Suppressor macrophage (primary cell): ENCODE data around the gene AQP12A.

ENCODE experiments used
- DNase-seq, 4 experiments: peaks; one replicate each; pipeline ENCODE4 v3.0.0-alpha.2; 2020 to 2022

The AQP12A gene

DNA sequence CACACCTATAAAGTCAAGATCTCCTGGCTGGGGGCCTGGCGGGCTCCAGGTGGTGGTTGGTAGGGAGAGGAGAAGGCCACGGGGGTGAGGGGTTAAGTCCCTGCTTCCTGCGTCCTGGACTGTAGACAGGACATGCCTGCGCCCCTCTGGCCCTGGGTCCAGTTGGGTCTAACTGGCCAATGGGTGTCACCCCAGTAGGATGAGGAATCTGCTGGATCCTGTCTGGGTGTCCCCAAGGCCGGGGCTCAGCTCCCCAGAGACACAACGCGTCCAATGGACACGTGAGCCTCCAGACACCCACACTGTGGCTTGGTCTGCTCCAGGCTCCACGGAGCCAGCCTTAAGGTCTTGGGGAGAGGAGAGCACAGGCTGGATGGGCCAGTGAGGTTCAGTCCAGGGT, 19.6 kb downstream of the AQP12A start:
- DNase-seq = no peak

DNA sequence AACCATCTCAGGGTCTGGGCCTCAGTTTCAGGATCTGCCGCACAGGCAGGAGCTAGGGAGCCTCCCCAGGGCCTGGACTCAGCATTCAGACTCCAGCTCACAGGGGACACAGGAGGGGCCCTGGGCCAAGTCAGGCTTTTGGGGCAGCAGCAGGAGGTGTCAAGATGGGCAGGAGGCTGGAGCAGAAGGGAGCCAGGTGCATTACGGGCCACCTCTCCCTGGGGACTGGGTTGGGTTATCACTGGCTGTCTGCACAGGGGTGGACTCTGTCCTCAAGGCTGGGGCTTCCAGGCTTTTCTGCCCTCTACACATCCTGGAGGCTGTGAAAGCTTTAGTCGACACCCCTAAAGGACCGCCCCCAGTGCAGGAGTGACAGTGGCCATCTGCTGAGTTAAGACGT, 20.0 kb downstream of the AQP12A start:
- DNase-seq = no peak

GRCh38 chr2:240712121-240712520, 20.5 kb downstream of the AQP12A start:
- DNase-seq = no peak

DNA sequence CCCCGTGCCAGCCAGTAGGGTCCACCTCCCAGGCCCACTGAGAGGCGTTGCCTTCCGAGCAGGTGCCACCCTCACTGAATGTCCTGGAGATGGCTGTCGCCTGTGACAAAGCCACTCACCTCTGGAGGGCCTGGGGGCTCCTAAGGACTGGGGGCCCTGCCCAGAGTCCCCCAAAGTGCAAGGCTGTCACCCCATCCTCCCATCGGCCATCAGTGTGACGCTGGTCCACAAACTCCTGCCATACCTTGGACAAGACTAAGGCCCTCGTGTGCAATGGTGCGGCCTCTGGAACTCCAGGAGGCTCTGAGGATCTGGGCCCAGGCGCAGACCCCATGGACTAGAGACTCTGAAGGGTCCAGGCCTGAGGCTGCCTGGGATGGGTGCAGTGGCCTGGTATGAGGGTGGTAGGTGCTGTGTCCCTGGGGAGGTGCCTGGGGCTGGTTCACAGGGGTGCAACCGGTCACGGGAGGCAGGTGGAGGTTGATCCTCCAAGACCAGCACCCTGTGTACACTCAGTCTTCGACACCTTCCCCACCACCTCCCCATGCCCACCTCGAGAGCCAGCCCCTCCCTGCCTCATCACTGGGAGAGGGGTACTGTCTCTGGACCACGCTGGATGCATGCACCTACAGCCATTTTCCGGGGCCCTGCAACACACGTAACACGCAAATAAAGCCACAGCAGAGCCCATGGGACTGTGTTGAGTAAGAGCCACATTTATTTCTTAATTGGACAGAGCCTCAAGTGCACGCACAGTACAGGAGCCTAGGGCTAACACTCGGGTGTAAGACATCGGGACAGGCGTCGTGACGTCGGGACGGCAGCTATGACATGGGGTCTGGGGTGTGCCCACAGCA, 21.6 kb downstream of the AQP12A start:
- no peak for DNase-seq

- no peak for DNase-seq
These were observed 22.5 kb downstream of the AQP12A start for GRCh38 chr2:240713928-240714746.

GRCh38 chr2:240714747-240715725, 23.4 kb downstream of the AQP12A start:
- DNase-seq = no peak

DNA sequence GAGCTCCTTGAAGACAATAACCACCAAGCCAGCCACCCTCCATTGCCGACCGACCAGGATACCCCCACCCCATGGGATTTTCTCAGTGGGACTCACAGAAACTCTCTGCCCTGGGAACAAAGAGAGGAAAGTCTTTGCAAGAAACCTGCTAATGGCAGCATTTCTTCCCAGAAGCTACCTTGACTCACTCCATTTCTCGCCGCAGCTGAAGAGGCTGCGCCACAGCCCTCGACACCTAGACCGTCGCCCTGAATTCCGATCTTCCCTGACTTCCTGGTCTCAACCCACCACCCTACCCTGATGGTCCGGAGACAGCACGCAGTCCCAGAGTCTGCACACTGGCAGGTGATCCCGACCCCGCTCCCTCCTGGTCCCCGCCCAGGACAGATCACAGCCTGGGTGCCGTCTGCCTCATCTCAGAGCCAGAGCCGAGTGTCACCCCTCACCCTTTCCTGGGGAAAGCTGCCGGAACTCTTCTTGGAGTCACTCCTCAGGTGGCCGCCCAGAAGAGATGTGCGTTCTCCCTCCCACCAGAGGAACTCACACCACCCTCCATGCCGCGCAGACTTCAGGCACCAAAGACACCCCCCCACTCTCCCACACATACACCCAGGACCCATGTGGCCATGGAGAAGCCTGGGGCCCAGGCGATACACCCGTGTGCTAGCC, 24.6 kb downstream of the AQP12A start:
- DNase-seq = no peak

GRCh38 chr2:240717181-240717641, 25.5 kb downstream of the AQP12A start:
- DNase-seq = no peak

GRCh38 chr2:240717681-240718581, 26.3 kb downstream of the AQP12A start:
- no peak for DNase-seq

DNA sequence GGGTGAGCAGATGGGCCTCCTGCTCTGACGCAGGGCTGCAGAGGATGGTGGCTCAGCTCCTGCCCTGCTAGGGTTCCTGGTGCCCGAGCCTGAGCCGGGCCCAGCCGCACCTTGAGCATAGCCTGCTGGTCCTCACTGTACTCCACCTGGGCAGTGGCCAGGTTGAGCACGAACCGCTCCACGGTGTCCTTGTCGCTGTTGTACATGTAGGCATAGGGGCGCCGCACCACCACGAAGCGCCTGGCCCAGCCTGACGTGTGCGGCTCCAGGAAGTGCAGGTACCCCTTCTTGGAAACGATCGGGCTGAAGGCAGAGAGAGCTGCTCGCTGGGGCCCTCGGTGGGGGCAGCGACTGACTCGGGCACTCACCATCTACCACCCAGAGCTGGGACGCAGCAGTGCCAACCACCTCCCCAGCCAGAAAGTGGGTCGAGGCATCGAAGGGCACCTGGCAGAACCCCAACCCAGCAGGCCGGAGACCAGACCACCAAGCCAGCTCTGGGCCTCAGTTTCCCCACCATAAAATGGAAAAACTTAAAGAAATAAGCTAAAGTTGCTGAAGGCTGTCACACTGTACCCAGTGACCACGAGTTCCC, 27.3 kb downstream of the AQP12A start:
- no peak for DNase-seq

DNA sequence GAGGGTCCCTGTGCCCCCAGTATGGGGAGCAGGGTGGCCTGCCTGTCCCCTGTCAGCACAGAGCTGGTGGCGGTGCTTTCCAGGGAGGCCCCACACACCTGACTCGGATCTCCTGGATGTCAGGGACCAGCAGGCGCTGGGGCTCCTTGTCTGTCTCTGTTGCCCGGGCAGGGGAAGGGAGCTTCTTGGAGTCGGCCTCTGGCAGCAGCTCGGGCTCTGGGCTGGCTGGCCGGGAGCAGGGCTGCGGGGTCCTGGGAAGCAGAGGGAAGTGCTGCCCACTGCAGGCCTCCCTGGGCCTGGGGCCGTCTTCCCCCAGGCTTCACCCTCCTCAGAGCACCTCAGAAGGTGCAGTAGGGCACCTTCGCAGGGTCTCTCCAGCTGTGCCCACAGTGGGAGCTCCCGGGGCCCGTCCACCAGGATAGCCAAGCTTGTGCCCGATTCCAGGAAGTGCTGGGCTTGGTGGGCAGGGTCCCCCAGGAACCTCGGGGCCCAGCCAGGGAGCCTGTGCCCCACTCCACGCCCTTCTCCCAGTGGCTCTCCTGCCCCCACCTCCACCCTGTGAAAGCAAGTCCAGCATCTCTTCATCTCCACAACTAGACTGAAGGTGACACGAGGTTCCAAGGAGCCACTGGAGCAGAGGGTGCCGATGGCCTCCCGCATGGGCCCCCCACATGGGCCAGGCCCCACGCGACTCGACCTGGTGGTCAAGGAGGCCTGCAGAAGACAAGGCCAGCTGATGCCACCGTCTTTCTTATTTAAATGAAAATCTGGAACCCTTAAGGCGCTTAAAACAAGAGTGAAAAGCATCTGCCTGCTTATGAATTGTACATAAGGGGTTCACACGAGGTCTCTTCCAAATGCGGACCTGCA, 28.2 kb downstream of the AQP12A start:
- DNase-seq = no peak

- DNase-seq = no peak
These were observed 29.3 kb downstream of the AQP12A start for GRCh38 chr2:240720686-240721595.

GRCh38 chr2:240721596-240722180, 30.0 kb downstream of the AQP12A start:
- no peak for DNase-seq

- DNase-seq = no peak
These were observed 30.7 kb downstream of the AQP12A start for GRCh38 chr2:240722376-240722775.

DNA sequence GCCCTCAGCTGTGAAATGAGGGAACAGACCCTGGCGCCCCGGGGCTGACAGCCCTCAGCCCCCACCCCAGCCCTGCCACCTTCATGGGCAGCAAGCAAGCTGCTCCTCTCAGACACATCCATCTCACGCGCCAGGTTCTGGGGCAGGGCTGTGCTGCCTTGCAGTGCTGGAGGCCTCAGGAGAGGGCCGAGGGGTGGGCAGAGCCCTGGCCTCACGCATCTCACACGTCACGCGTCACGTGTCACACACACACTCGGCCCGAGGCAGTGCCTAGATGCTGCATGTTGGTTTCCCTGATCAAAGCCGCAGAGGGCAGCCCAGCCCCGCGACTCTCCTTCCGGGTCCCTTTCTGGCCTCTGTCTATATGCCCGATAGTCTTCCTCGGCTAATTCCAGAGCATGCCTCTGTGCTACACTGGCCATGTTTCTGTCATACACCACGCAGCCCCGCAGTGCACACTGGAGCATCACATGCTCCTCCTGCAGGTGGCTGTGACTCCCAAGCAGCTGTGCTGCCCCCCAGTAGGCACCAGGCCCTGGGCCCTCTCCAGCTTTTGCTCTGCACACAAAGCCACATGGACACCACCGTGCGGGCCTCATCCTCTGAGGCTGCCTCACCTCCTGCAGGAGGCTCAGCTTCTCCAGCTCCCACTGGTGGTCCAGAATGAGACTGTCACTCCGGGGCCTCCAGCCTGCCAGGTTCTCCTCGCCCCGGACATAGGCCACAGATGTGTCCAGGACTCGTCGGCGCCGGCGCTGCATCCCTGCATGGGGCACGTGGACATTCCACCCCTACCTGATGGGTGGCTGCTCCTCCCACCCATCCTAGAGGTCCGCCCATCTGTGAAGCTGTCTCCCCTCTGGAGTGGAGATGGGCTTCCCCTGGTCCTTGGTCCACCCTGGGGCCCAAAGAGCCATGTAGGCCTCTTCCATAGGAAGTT, 31.4 kb downstream of the AQP12A start:
- no peak for DNase-seq

GRCh38 chr2:240723851-240724250, 32.2 kb downstream of the AQP12A start:
- DNase-seq = no peak

GRCh38 chr2:240724431-240724830, 32.8 kb downstream of the AQP12A start:
- no peak for DNase-seq
